ENCODE measurements around the gene MYO5C.
A peak's percentile ranks its signal among the peaks of the same experiment; 100 is the strongest.
"Not testable (repeated sequence)": the region's sequence is repeated elsewhere in the genome, so short reads cannot be mapped to it uniquely, and the experiment has no call there.

The MYO5C gene

GRCh38 chr15:52290800-52291199, 4.8 kb downstream of the MYO5C start:
- Histone ChIP-seq H4K20me1 (peaks cover 45% of the 10 kb centered on the region), H3K4me2 (peak overlapping the region; percentile 63), H3K4me1 (peaks cover 62% of the 10 kb centered on the region), H3K9ac (no peak overlapping the region; the same call in 1 of the 2 replicates), H3K27me3 (no peaks in the 10 kb centered on the region), H3K9me3 (peaks cover 22% of the 10 kb centered on the region), H3K27ac (no peak overlapping the region), H3K36me3 (peaks cover 34% of the 10 kb centered on the region), H3K4me3 (no peak overlapping the region)
- no peak for TF ChIP-seq Cebpa-rat (IDR thresholded peaks at IDR 0.05)

GRCh38 chr15:52290329-52290728, 5.3 kb downstream of the MYO5C start:
- no peak for TF ChIP-seq Cebpa-rat (IDR thresholded peaks at IDR 0.05)
- H3K27ac ChIP-seq: no peak overlapping the region
- no peak overlapping the region for H3K9ac ChIP-seq
- H3K36me3 ChIP-seq: peaks cover 34% of the 10 kb centered on the region
- H3K4me2 ChIP-seq: peak overlapping the region; percentile 63
- H3K4me1 ChIP-seq: peaks cover 62% of the 10 kb centered on the region
- peaks cover 26% of the 10 kb centered on the region for H3K9me3 ChIP-seq
- H3K4me3 ChIP-seq: no peak overlapping the region
- no peaks in the 10 kb centered on the region for H3K27me3 ChIP-seq
- H4K20me1 ChIP-seq: peaks cover 45% of the 10 kb centered on the region

DNA sequence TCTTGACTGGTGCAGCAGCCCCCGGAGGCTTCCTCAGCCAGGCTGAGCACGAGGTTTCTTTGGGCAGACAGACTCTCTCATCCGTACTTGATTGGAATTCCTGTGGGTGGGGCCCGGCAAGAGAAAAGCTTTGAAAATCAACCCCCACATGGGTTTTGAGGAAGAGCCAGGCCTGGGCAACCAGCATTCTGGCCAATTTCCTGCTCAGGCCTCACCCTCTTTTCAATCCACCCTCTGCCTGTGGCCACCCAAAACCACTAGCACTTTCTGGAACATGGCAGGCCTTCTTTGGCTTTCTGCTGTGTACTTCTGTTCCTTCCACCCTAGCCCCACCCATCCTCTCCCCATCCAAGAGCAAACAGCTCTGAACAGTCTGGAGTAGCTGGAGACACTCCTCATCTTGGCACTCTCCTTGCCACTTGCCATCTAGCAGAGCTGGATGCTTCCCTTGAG, 5.9 kb downstream of the MYO5C start:
- Histone ChIP-seq H3K4me1 (peaks cover 57% of the 10 kb centered on the region), H3K27me3 (no peaks in the 10 kb centered on the region), H3K27ac (peak overlapping the region; percentile 63), H3K4me2 (peak overlapping the region; percentile 63), H3K9ac (no peak overlapping the region; the same call in 1 of the 2 replicates), H4K20me1 (peaks cover 48% of the 10 kb centered on the region), H3K4me3 (0 out of 2 replicates have a peak overlapping the region, but pooled peaks have one; percentile 13), H3K36me3 (peaks cover 34% of the 10 kb centered on the region), H3K9me3 (peaks cover 27% of the 10 kb centered on the region)
- TF ChIP-seq Cebpa-rat (IDR thresholded peaks at IDR 0.05): no peak

DNA sequence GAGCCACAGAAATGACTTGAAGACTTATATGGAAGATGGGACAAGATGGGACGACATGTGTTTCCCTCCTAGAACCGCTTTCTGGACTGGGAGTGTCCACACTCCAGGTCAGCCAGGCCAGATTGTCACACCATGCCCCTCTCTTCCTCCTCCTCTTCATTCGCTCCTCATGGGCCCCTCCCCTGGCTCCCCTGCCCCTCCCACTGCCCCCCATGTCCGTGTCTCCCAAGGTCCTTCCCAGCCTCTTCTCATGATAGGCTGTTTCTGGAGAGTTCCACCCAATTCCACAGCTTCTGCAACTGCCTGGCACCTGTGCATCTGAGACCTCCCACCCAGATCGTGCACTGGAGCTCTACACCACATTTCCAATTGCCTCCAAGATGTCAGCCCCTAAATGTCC, 6.6 kb downstream of the MYO5C start:
- Histone ChIP-seq H3K27ac (peak overlapping the region; percentile 63; the same call in 1 of the 2 replicates), H3K27me3 (no peaks in the 10 kb centered on the region), H4K20me1 (peaks cover 50% of the 10 kb centered on the region), H3K9ac (no peak overlapping the region), H3K4me1 (peaks cover 50% of the 10 kb centered on the region), H3K4me2 (peak overlapping the region; percentile 63), H3K9me3 (peaks cover 27% of the 10 kb centered on the region), H3K4me3 (no peak overlapping the region), H3K36me3 (peaks cover 34% of the 10 kb centered on the region)
- TF ChIP-seq Cebpa-rat (IDR thresholded peaks at IDR 0.05): no peak

GRCh38 chr15:52288051-52288942, 7.3 kb downstream of the MYO5C start:
- H3K9ac ChIP-seq: no peak overlapping the region
- peaks cover 43% of the 10 kb centered on the region for H3K4me1 ChIP-seq
- no peak overlapping the region for H3K4me3 ChIP-seq
- peaks cover 55% of the 10 kb centered on the region for H4K20me1 ChIP-seq
- 0 out of 2 replicates have a peak overlapping the region, but pooled peaks have one; percentile 3 for H3K27ac ChIP-seq
- no peak overlapping the region for H3K4me2 ChIP-seq
- H3K9me3 ChIP-seq: peaks cover 27% of the 10 kb centered on the region
- peaks cover 37% of the 10 kb centered on the region for H3K36me3 ChIP-seq
- TF ChIP-seq Cebpa-rat (IDR thresholded peaks at IDR 0.05): no peak
- no peaks in the 10 kb centered on the region for H3K27me3 ChIP-seq

DNA sequence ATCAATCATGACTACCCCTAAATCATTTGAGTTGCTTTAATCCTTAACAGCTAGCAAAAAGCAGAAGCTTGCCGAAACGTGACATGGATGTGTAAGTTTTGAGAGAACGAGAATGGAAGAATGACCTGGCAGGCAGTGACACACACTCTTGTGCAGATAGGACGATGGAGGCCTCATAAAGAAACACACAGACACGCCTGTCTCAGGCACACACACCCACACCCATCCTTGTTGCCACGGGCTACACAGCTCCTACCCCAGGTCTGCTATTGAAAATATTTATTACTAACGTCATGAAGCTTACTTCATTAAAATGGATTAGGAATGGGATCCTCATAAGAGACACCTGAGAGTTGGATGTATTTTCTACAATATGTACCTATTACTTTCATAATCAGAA, 8.5 kb downstream of the MYO5C start:
- TF ChIP-seq Cebpa-rat (IDR thresholded peaks at IDR 0.05): no peak
- Histone ChIP-seq H3K36me3 (peaks cover 38% of the 10 kb centered on the region), H4K20me1 (peaks cover 57% of the 10 kb centered on the region), H3K4me3 (no peak overlapping the region), H3K9ac (no peak overlapping the region), H3K4me2 (no peak overlapping the region), H3K4me1 (peaks cover 31% of the 10 kb centered on the region), H3K9me3 (peaks cover 27% of the 10 kb centered on the region), H3K27ac (no peak overlapping the region), H3K27me3 (no peaks in the 10 kb centered on the region)

GRCh38 chr15:52285941-52286340, 9.7 kb downstream of the MYO5C start:
- H3K27ac ChIP-seq, H3K4me3 ChIP-seq, H3K9ac ChIP-seq, H3K27me3 ChIP-seq, H3K4me2 ChIP-seq: not testable (repeated sequence)
- Histone ChIP-seq H4K20me1 (peaks cover 63% of the 10 kb centered on the region), H3K9me3 (peaks cover 27% of the 10 kb centered on the region), H3K36me3 (peaks cover 47% of the 10 kb centered on the region), H3K4me1 (peaks cover 20% of the 10 kb centered on the region)

DNA sequence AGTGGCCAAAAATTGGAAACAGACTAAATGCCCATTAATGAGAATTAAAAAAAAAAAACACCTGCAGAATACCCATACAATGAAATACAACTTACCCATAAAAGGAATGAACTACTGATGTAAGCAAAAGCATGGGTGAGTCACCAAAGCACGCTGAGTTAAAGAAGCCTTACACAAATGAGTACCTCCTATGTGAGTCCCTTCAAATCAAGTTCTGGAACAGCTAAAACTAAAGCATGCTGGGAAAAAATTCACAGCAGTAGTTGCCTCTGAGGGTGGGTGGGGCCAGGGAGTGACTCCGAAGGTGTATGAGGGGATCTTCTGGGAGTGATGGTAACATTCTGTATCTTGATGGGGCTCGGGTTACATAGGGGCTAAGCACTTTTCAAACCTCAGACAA, 11.4 kb downstream of the MYO5C start:
- peaks cover 65% of the 10 kb centered on the region for H3K36me3 ChIP-seq
- no peak for TF ChIP-seq Cebpa-rat (IDR thresholded peaks at IDR 0.05)
- no peak overlapping the region for H3K4me2 ChIP-seq
- H4K20me1 ChIP-seq: peaks cover 57% of the 10 kb centered on the region
- no peaks in the 10 kb centered on the region for H3K27me3 ChIP-seq
- H3K9me3 ChIP-seq: peaks cover 27% of the 10 kb centered on the region
- peaks cover 2% of the 10 kb centered on the region for H3K4me1 ChIP-seq
- no peak overlapping the region for H3K27ac ChIP-seq
- no peak overlapping the region for H3K9ac ChIP-seq
- H3K4me3 ChIP-seq: no peak overlapping the region

DNA sequence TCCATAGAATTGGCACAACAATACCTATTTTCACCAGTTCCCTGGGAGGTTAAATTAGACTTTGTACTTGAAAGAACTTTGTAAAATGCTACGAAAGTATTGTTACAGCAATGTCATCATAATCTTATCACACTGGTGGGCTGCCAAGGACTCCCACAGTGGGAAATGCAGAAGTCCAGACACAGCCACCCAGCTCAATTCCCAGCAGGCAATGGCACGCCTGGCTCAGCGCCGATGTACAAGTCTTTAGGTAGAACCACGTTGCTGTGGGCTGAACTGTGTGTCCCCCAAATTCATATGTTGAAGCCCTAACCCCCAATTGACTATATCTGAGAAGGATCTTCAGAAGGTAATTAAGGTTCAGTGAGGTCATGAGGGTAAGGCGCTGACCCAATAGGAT, 12.3 kb downstream of the MYO5C start:
- no peak for TF ChIP-seq Cebpa-rat (IDR thresholded peaks at IDR 0.05)
- no peak overlapping the region for H3K9ac ChIP-seq
- H3K4me1 ChIP-seq: no peaks in the 10 kb centered on the region
- no peak overlapping the region for H3K4me2 ChIP-seq
- no peak overlapping the region for H3K27ac ChIP-seq
- H3K27me3 ChIP-seq: no peaks in the 10 kb centered on the region
- no peak overlapping the region for H3K4me3 ChIP-seq
- peaks cover 22% of the 10 kb centered on the region for H3K9me3 ChIP-seq
- H4K20me1 ChIP-seq: peaks cover 51% of the 10 kb centered on the region
- H3K36me3 ChIP-seq: peaks cover 68% of the 10 kb centered on the region

GRCh38 chr15:52282418-52282817, 13.2 kb downstream of the MYO5C start:
- no peak for TF ChIP-seq Cebpa-rat (IDR thresholded peaks at IDR 0.05)
- Histone ChIP-seq H3K9me3 (peaks cover 14% of the 10 kb centered on the region; the same call in 1 of the 2 replicates), H3K4me3 (no peak overlapping the region), H3K27me3 (no peaks in the 10 kb centered on the region), H3K36me3 (peaks cover 68% of the 10 kb centered on the region), H3K9ac (no peak overlapping the region), H4K20me1 (peaks cover 44% of the 10 kb centered on the region), H3K4me1 (no peaks in the 10 kb centered on the region), H3K27ac (no peak overlapping the region), H3K4me2 (no peak overlapping the region)

Data from BLaER1 (cell line).